CD4-positive, alpha-beta T cell treated with Interleukin-15 for 4 hours (primary cell): ENCODE measurements around the gene SQSTM1.
"Not testable (repeated sequence)": the region's sequence is repeated elsewhere in the genome, so short reads cannot be mapped to it uniquely, and the experiment has no call there.

ENCODE experiments used
- DNase-seq: peaks from one replicate; pipeline ENCODE4 v3.0.0-alpha.2; 2020; ENCODE audit warnings: low spot score

SQSTM1 gene

GRCh38 chr5:179820483-179821297 is at the start of gene SQSTM1:
Gene SQSTM1, plus strand, starts transcription at chr5:179820905. Its CDS starts 32 bp downstream, at chr5:179820937.
- peak; percentile 82 for DNase-seq

GRCh38 chr5:179771311-179771895 is 49.3 kb upstream of the SQSTM1 start:
- no peak for DNase-seq

- no peak for DNase-seq
These were observed 48.4 kb upstream of the SQSTM1 start for GRCh38 chr5:179772351-179772750.

- no peak for DNase-seq
These were observed 47.0 kb upstream of the SQSTM1 start for GRCh38 chr5:179773686-179774040.

GRCh38 chr5:179774442-179774841 is 46.3 kb upstream of the SQSTM1 start:
- DNase-seq: no peak

- no peak for DNase-seq
These were observed 44.2 kb upstream of the SQSTM1 start for GRCh38 chr5:179776411-179776938.

GRCh38 chr5:179777456-179777855 is 43.2 kb upstream of the SQSTM1 start:
- no peak for DNase-seq

- DNase-seq: no peak
These were observed 42.8 kb upstream of the SQSTM1 start for GRCh38 chr5:179777909-179778308.

GRCh38 chr5:179778591-179778990 is 42.1 kb upstream of the SQSTM1 start:
- no peak for DNase-seq

GRCh38 chr5:179779826-179780225 is 40.9 kb upstream of the SQSTM1 start:
- DNase-seq: no peak

- no peak for DNase-seq
These were observed 40.3 kb upstream of the SQSTM1 start for GRCh38 chr5:179780362-179780761.

GRCh38 chr5:179781846-179782245 is 38.9 kb upstream of the SQSTM1 start:
- no peak for DNase-seq

- no peak for DNase-seq
These were observed 37.6 kb upstream of the SQSTM1 start for GRCh38 chr5:179783128-179783527.

- DNase-seq: no peak
These were observed 33.8 kb upstream of the SQSTM1 start for GRCh38 chr5:179786861-179787260.

GRCh38 chr5:179788193-179788854 is 32.4 kb upstream of the SQSTM1 start:
- DNase-seq: no peak

GRCh38 chr5:179789278-179789677 is 31.4 kb upstream of the SQSTM1 start:
- DNase-seq: not testable (repeated sequence)

- DNase-seq: no peak
These were observed 28.7 kb upstream of the SQSTM1 start for GRCh38 chr5:179791881-179792611.

- no peak for DNase-seq
These were observed 27.9 kb upstream of the SQSTM1 start for GRCh38 chr5:179792612-179793467.

GRCh38 chr5:179793468-179794139 is 27.1 kb upstream of the SQSTM1 start, which contains the start of gene LTC4S:
Gene LTC4S, plus strand, starts transcription at chr5:179793986. Its CDS starts 95 bp downstream, at chr5:179794081.
- peak; percentile 57 for DNase-seq

GRCh38 chr5:179794171-179794570 is 26.5 kb upstream of the SQSTM1 start:
- no peak for DNase-seq

- no peak for DNase-seq
These were observed 26.1 kb upstream of the SQSTM1 start for GRCh38 chr5:179794575-179794974.
